ENCODE results near the gene ITGB3BP. TPM values are rescaled to one million over a fixed set of nuclear protein-coding genes. Genes with fewer than 3 reads are reported as not detected.

The ITGB3BP gene
- total and polyA plus RNA-seq, 2 of the 4 experiments (the other 2 are of a cell fraction): 8.1 to 11.9 TPM

DNA sequence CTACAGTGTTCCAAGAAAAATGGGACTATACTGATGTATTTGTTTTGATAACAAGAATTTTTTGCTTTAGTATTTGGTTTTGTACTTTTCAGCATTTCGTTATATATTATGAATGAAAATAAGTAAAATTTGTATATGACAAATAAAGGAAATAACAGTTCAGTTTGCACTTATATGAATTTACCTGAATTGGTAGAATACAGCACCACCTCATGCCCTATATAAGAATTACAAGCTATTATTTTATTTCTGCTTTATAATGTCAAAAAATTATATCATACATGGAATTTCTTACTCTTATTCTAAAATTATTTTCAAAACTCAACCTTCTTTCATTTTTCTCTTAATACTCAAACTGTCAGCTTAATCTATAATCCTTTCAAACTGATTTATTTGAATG is 14.9 kb upstream of the ITGB3BP start:
- BruUV-seq (replicated peaks): no TSS peak

More for the DNA sequence above, 14.9 kb upstream of the ITGB3BP start:
- H2BK20ac ChIP-seq (ENCODE audit: low read depth, low read length): no peak overlapping the region
- H3K79me1 ChIP-seq (ENCODE audit: low read depth in 1 of 2, low read length in 2 of 2): no peaks in the 10 kb centered on the region
- no CpG with 5 or more reads among the region's 1 CpG for WGBS, 2 experiments (ENCODE audit: extremely low coverage in 2 of 2, insufficient read length in 1 of 2)
- no peak overlapping the region for H3K4ac ChIP-seq (ENCODE audit: low read depth, low read length)
- H3K4me3 ChIP-seq (ENCODE audit: insufficient read depth, low read depth, low read length): no peak overlapping the region
- dilution Hi-C loops (cut with HindIII; ENCODE audit: low sequenced_read_pairs, unreplicated experiment) (no loop called here), intact Hi-C loops (cut with micrococcal nuclease) (loop anchor here (5.0 to 10.0 kb wide), 3 partner anchors 211 to 696 kb away; no protein-coding TSS in a partner anchor), in situ Hi-C loops (cut with MboI; ENCODE audit: low sequenced_read_pairs) (loop anchor here (25.0 kb wide), 1 partner anchor 701 kb away; no protein-coding TSS in a partner anchor)
- H2AFZ ChIP-seq (replicated peaks; ENCODE audit: low read length, poor library complexity): no peak overlapping the region
- CTCF ChIA-PET: interaction anchor here (0.6 to 2.1 kb wide), 5 partner anchors 10 to 718 kb away, joined by 3 to 9 read pairs (median 3); no protein-coding TSS in a partner anchor
- H3K9me1 ChIP-seq (ENCODE audit: insufficient read depth, low read length): no peaks in the 10 kb centered on the region
- no peak overlapping the region for H3K56ac ChIP-seq (ENCODE audit: extremely low read depth, insufficient read depth, low read length)
- no peaks in the 10 kb centered on the region for H3K27me3 ChIP-seq (ENCODE audit: control insufficient read depth, insufficient read depth, low read length)
- H2BK120ac ChIP-seq (ENCODE audit: low read depth, low read length): no peak overlapping the region
- no peaks in the 10 kb centered on the region for H4K20me1 ChIP-seq (ENCODE audit: insufficient read depth, low read length)
- H2AK5ac ChIP-seq (ENCODE audit: low read depth, low read length): no peak overlapping the region
- H3K23ac ChIP-seq (ENCODE audit: low read depth, low read length): no peak overlapping the region
- H3K4me2 ChIP-seq (ENCODE audit: low read depth, low read length): no peak overlapping the region
- POLR2A ChIA-PET (ENCODE audit: unreplicated experiment): no interaction called here
- no peak overlapping the region for H3K9ac ChIP-seq (ENCODE audit: low read depth, low read length)
- no peak overlapping the region for H3K18ac ChIP-seq (ENCODE audit: low read depth, low read length)
- no peak overlapping the region for H4K5ac ChIP-seq (ENCODE audit: low read depth, low read length)
- no peak overlapping the region for H4K8ac ChIP-seq (ENCODE audit: low read depth in 2 of 2, low read length in 2 of 2)
- no peak overlapping the region for H3K14ac ChIP-seq (replicated peaks; ENCODE audit: low read depth, low read length)
- peak; percentile 15 for DNase-seq
- peaks cover 1% of the 10 kb centered on the region; the same call in 1 of the 2 replicates for H3K4me1 ChIP-seq (ENCODE audit: control insufficient read depth, insufficient read depth, low read length)
- no peaks in the 10 kb centered on the region for H3K9me3 ChIP-seq (ENCODE audit: control insufficient read depth, insufficient read depth, low read length)
- H3K27ac ChIP-seq (ENCODE audit: insufficient read depth, low read length): no peak overlapping the region
- H4K91ac ChIP-seq (ENCODE audit: insufficient read depth, low read depth, low read length): no peak overlapping the region
- H2BK5ac ChIP-seq (ENCODE audit: low read depth, low read length, poor library complexity, severe bottlenecking): no peak overlapping the region
- no peak overlapping the region for H2AK9ac ChIP-seq (replicated peaks; ENCODE audit: low read depth, low read length, poor library complexity)
- peak; percentile 66 for ATAC-seq (ENCODE audit: low read depth)
- H3K36me3 ChIP-seq (ENCODE audit: control insufficient read depth, insufficient read depth, low read length): no peaks in the 10 kb centered on the region; the same call in 1 of the 2 replicates
- TF ChIP-seq, protein P1, sequence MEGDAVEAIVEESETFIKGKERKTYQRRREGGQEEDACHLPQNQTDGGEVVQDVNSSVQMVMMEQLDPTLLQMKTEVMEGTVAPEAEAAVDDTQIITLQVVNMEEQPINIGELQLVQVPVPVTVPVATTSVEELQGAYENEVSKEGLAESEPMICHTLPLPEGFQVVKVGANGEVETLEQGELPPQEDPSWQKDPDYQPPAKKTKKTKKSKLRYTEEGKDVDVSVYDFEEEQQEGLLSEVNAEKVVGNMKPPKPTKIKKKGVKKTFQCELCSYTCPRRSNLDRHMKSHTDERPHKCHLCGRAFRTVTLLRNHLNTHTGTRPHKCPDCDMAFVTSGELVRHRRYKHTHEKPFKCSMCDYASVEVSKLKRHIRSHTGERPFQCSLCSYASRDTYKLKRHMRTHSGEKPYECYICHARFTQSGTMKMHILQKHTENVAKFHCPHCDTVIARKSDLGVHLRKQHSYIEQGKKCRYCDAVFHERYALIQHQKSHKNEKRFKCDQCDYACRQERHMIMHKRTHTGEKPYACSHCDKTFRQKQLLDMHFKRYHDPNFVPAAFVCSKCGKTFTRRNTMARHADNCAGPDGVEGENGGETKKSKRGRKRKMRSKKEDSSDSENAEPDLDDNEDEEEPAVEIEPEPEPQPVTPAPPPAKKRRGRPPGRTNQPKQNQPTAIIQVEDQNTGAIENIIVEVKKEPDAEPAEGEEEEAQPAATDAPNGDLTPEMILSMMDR (conservative IDR thresholded peaks at IDR 0.05; ENCODE audit: low read depth, low read length): peak; percentile 55
- TF ChIP-seq CHD1 (IDR thresholded peaks at IDR 0.05; ENCODE audit: low read depth, low read length) (no peak), RAD21 (IDR thresholded peaks at IDR 0.05; ENCODE audit: low read length) (peak; percentile 60), SMC3 (IDR thresholded peaks at IDR 0.05; ENCODE audit: low read depth, low read length) (peak; percentile 36; the same call in 1 of the 2 replicates)
- H2BK15ac ChIP-seq (ENCODE audit: low read depth, low read length): no peak overlapping the region
